Loucy (cell line): Measurements from ENCODE around the gene RBM17.

Source experiments
- EZH2phosphoT487 ChIP-seq: fragments of 200-600 bp; IDR thresholded peaks from 2 replicates; pipeline ENCODE4 v1.6.1; 2018; ENCODE audit warnings: antibody characterized with exemption, mild to moderate bottlenecking, moderate library complexity, borderline replicate concordance
- TF ChIP-seq, protein P1 (sequence below): fragments of 200-600 bp; sonication (generic); conservative IDR thresholded peaks from 2 replicates; pipeline ENCODE4 v1.5.1; 2014; ENCODE audit warnings: mild to moderate bottlenecking, antibody characterized with exemption, low read length

DNA sequence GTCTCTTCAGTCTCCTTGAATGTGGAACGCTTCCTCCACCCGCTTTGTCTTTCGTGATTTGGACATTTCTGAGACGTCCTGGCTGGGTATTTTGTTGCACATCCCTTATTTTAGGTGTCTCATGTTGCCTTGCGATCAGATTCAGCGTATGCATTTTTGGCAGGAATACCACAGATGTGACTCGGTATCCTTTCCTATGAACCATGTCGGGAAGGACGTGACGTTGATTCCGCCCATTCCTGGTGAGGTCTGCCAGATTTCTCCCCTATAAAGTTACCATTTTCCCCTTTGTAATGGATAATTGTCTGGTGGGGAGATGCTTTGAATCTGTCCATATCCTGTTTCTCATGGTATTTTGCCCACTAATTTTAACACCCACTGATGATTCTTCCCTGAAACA is 49.6 kb downstream of the RBM17 start:
- no peak for TF ChIP-seq EZH2phosphoT487
- TF ChIP-seq, protein P1, sequence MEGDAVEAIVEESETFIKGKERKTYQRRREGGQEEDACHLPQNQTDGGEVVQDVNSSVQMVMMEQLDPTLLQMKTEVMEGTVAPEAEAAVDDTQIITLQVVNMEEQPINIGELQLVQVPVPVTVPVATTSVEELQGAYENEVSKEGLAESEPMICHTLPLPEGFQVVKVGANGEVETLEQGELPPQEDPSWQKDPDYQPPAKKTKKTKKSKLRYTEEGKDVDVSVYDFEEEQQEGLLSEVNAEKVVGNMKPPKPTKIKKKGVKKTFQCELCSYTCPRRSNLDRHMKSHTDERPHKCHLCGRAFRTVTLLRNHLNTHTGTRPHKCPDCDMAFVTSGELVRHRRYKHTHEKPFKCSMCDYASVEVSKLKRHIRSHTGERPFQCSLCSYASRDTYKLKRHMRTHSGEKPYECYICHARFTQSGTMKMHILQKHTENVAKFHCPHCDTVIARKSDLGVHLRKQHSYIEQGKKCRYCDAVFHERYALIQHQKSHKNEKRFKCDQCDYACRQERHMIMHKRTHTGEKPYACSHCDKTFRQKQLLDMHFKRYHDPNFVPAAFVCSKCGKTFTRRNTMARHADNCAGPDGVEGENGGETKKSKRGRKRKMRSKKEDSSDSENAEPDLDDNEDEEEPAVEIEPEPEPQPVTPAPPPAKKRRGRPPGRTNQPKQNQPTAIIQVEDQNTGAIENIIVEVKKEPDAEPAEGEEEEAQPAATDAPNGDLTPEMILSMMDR = no peak
